Measurements from ENCODE around the gene PITX1.

PITX1 gene

DNA sequence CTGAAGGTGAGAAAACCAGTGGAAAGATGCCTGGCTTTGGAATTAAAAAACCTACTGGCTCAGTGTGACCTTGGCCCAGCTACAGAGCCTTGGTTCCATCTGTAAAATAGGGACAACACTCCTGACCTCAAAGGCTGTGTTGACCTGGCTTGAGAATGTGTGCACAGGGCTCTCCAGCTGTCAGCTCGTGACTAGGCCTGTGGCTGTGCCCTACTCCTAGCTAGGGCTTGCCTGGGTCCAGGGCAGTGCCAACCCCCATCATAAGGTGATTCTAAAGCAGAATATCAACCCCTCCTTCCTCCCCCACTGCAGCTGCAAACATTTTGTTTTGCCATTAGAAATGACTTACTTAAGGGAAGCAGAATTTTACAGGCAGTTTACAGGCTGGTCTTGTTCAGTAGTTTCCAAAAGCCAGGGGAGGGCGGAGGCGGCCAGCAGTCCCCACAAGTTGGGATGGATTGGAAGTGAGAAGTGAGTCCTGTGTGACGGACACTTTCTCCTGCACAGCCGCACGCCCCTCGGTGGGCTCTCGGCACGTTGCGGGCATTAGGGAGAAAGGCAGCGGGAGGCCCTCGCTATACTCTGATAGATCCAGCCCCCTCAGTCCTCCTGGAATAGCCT is 7.3 kb downstream of the PITX1 start:
- TF ChIP-seq SIN3A (IDR thresholded peaks at IDR 0.05; ENCODE audit: borderline replicate concordance, insufficient read depth, low read length) (no peak), FOXP2 (optimal IDR thresholded peaks at IDR 0.05; ENCODE audit: borderline replicate concordance, extremely low read depth, extremely low read length, insufficient read depth) (no peak), TAF1 (IDR thresholded peaks at IDR 0.05; ENCODE audit: borderline replicate concordance, insufficient read depth, low read length) (no peak), POLR2AphosphoS5 (IDR thresholded peaks at IDR 0.05; ENCODE audit: low read depth, low read length) (no peak)
- TF ChIP-seq, protein P1, sequence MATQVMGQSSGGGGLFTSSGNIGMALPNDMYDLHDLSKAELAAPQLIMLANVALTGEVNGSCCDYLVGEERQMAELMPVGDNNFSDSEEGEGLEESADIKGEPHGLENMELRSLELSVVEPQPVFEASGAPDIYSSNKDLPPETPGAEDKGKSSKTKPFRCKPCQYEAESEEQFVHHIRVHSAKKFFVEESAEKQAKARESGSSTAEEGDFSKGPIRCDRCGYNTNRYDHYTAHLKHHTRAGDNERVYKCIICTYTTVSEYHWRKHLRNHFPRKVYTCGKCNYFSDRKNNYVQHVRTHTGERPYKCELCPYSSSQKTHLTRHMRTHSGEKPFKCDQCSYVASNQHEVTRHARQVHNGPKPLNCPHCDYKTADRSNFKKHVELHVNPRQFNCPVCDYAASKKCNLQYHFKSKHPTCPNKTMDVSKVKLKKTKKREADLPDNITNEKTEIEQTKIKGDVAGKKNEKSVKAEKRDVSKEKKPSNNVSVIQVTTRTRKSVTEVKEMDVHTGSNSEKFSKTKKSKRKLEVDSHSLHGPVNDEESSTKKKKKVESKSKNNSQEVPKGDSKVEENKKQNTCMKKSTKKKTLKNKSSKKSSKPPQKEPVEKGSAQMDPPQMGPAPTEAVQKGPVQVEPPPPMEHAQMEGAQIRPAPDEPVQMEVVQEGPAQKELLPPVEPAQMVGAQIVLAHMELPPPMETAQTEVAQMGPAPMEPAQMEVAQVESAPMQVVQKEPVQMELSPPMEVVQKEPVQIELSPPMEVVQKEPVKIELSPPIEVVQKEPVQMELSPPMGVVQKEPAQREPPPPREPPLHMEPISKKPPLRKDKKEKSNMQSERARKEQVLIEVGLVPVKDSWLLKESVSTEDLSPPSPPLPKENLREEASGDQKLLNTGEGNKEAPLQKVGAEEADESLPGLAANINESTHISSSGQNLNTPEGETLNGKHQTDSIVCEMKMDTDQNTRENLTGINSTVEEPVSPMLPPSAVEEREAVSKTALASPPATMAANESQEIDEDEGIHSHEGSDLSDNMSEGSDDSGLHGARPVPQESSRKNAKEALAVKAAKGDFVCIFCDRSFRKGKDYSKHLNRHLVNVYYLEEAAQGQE (IDR thresholded peaks at IDR 0.05; ENCODE audit: insufficient read depth in 1 of 2, low read depth in 2 of 2, low read length in 2 of 2), result no peak

DNA sequence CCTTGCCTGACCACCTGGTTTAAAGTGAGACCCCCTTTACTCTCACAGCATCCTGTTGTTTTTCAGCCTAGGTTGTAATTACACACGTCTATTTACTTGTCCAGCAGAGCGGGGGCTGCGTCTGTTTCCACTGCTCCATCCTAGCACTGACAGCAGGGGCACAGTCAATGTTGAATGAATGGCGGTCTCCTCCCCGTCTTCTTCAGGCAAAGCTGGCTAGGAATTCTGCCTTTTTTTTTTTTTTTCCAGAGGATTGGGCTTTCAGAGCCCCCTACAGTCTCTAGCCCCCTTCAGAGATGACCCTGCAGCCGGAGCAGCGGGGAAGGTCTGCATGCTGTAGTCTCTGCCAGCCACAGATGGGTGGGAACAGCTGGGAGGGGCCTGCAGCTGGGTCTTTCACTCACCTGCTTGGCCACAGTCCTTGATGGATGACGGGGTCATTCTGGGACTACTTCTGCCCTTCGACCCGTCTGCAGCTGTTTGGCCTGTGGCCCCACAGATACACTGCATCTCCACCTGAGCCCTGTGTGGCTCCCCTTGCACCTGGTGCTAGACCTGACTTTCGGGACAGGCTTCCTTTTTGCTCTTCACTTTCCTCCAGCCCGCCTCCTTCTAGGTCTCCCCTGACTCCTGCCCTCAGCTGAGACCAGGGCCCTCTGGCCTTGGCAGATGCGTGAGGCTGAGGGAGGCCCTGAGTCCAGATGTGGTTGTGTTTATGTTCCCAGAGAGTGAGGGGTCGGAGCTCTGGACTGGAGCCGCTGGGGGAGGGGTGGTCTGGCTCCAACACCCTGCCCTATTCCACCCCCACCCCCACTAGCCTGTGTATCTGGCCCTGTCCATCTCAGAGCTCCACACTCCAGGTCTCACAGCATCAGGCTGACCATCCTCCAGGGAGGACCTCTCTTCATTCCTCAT is 8.0 kb downstream of the PITX1 start:
- TF ChIP-seq, protein P1 (IDR thresholded peaks at IDR 0.05; ENCODE audit: insufficient read depth in 1 of 2, low read depth in 2 of 2, low read length in 2 of 2), result no peak
- TF ChIP-seq POLR2AphosphoS5 (IDR thresholded peaks at IDR 0.05; ENCODE audit: low read depth, low read length) (no peak), TAF1 (IDR thresholded peaks at IDR 0.05; ENCODE audit: borderline replicate concordance, insufficient read depth, low read length) (no peak), FOXP2 (optimal IDR thresholded peaks at IDR 0.05; ENCODE audit: borderline replicate concordance, extremely low read depth, extremely low read length, insufficient read depth) (no peak), SIN3A (IDR thresholded peaks at IDR 0.05; ENCODE audit: borderline replicate concordance, insufficient read depth, low read length) (no peak)

DNA sequence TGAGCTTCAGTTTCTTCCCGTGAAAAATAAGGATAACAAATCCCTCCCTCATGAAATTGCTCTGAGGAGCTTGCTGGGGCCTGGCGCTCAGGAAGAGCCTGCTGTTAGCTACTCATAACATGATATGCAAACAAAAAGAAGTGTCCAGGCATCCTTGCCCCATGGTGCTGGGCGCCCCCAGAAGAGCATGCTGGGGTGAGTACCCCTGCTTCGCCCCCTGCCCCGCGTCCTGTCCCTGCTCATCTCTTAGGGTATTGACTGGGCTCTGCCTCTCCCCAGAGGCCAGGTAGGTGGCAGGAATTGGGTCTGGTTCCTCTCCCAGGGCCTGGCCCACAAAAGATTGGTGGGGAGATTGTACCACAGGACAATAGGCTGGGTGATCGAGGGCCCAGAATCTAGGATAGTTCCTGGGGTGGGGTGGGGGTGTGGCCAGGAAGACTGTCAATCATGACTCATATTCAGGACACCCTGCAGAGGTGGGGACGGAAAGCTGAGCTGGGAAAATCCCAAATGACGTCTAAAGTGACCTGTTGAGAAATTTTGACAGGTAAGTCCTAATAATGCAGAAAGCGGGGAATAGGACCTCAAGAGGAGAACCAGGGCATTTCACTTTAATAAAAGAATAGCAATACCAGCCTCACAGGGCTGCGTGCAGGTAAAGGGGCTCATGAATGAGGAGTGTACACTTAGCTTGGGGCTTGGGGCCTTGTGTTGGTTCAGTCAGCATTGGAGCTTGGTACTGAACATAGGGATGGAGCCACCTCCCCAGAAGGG is 8.9 kb downstream of the PITX1 start:
- TF ChIP-seq POLR2AphosphoS5 (IDR thresholded peaks at IDR 0.05; ENCODE audit: low read depth, low read length) (no peak), SIN3A (IDR thresholded peaks at IDR 0.05; ENCODE audit: borderline replicate concordance, insufficient read depth, low read length) (no peak), FOXP2 (optimal IDR thresholded peaks at IDR 0.05; ENCODE audit: borderline replicate concordance, extremely low read depth, extremely low read length, insufficient read depth) (no peak), TAF1 (IDR thresholded peaks at IDR 0.05; ENCODE audit: borderline replicate concordance, insufficient read depth, low read length) (no peak)
- TF ChIP-seq, protein P1 (IDR thresholded peaks at IDR 0.05; ENCODE audit: insufficient read depth in 1 of 2, low read depth in 2 of 2, low read length in 2 of 2), result no peak

DNA sequence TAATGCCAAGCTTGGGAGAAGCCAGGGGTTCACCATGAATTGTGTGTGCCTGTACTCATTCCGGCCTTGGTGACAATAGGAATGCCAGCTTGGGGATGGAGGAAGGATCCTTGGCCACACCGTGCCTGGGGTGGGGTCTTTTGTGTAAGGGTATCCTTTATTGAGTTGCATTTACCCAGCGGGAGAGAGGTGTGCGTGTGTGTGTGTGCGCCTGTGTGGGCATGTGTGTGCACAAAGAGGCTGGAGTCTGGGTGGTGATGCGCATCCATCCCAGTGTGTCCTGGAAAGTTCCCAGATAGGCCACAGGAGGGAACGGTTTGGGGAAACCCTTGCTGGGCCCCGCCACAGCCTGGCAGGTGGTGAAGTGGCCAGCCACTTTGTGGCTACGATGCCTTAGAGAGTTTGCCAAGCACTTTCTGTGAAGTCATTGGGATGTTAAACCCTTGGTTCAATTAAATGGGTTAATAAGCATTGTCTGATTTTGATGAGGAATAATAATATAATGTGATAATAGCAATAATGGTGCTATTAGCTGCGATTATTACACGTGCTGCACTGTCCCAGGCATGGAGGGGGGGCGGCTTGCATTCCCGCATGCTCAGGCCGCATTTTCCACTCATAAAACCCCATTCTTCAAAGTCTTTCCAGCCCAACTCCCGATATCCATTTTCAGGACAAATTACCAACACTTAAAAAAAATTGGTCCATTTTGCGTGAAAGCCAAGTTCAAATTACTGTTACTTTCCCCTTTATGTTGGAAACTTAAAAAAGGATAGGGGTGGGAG is 13.7 kb downstream of the PITX1 start:
- TF ChIP-seq TAF1 (IDR thresholded peaks at IDR 0.05; ENCODE audit: borderline replicate concordance, insufficient read depth, low read length) (no peak), POLR2AphosphoS5 (IDR thresholded peaks at IDR 0.05; ENCODE audit: low read depth, low read length) (no peak), FOXP2 (optimal IDR thresholded peaks at IDR 0.05; ENCODE audit: borderline replicate concordance, extremely low read depth, extremely low read length, insufficient read depth) (no peak), SIN3A (IDR thresholded peaks at IDR 0.05; ENCODE audit: borderline replicate concordance, insufficient read depth, low read length) (no peak)
- TF ChIP-seq, protein P1 (IDR thresholded peaks at IDR 0.05; ENCODE audit: insufficient read depth in 1 of 2, low read depth in 2 of 2, low read length in 2 of 2), result no peak

All from PFSK-1 (cell line).